ENCODE data around the gene ORAI2.

ORAI2 gene

DNA sequence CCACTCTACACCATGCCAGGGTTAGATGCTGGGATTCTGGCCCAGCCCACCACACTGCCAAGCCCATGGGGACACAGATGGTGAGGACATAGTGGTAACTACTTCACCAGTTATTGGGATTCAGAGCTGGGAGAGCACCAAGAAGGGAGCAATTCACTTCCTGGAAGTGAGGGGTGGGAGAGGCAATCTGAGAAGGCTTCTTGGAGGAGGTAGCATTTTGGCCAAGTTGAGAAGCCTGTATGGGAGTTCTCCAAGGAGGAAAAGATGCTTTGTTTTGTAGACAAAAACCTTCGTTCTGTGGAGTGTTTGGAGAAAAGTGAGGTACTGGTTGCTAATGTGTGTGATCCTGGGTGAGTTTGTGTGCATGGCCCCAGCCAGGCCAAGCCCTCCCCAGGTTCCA, 41.0 kb upstream of the ORAI2 start:
- H3K36me3 ChIP-seq (ENCODE audit: low read depth): peaks cover 28% of the 10 kb centered on the region
- no peaks in the 10 kb centered on the region for H3K27me3 ChIP-seq (ENCODE audit: insufficient read depth, poor library complexity, severe bottlenecking)
- DNase-seq (ENCODE audit: low spot score) (no peak), ATAC-seq (ENCODE audit: low read depth) (no peak)
- no peaks in the 10 kb centered on the region for H3K9me3 ChIP-seq (ENCODE audit: severe bottlenecking)
- no peak overlapping the region for H3K27ac ChIP-seq (ENCODE audit: poor library complexity, severe bottlenecking)
- no peaks in the 10 kb centered on the region for H3K4me1 ChIP-seq (ENCODE audit: insufficient read depth, poor library complexity, severe bottlenecking)
- no peak overlapping the region for H3K4me3 ChIP-seq (ENCODE audit: severe bottlenecking)
- TF ChIP-seq, protein P1, sequence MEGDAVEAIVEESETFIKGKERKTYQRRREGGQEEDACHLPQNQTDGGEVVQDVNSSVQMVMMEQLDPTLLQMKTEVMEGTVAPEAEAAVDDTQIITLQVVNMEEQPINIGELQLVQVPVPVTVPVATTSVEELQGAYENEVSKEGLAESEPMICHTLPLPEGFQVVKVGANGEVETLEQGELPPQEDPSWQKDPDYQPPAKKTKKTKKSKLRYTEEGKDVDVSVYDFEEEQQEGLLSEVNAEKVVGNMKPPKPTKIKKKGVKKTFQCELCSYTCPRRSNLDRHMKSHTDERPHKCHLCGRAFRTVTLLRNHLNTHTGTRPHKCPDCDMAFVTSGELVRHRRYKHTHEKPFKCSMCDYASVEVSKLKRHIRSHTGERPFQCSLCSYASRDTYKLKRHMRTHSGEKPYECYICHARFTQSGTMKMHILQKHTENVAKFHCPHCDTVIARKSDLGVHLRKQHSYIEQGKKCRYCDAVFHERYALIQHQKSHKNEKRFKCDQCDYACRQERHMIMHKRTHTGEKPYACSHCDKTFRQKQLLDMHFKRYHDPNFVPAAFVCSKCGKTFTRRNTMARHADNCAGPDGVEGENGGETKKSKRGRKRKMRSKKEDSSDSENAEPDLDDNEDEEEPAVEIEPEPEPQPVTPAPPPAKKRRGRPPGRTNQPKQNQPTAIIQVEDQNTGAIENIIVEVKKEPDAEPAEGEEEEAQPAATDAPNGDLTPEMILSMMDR (IDR thresholded peaks at IDR 0.05; ENCODE audit: poor library complexity, severe bottlenecking): no peak

DNA sequence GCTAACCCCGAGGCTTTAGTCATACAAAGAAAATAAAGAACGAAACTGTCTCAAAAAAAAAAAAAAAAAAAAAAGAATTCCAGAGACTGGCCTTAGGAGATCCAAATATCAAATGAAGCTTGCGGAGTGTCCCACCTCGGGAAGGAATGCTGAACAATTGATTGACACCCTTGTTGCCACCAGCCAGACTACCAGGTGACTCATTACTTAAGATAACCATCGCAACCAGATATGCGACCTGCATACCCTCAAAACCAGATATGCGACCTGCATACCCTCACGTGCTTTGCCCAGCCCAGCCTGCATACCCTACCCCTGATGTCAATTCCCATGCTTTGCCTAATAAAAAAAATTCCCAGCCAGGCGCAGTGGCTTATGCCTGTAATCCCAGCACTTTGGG, 39.9 kb upstream of the ORAI2 start:
- TF ChIP-seq, protein P1 (IDR thresholded peaks at IDR 0.05; ENCODE audit: poor library complexity, severe bottlenecking): no peak
- ATAC-seq (ENCODE audit: low read depth) (no peak), DNase-seq (ENCODE audit: low spot score) (no peak)
- Histone ChIP-seq H3K4me1 (ENCODE audit: insufficient read depth, poor library complexity, severe bottlenecking) (no peaks in the 10 kb centered on the region), H3K27ac (ENCODE audit: poor library complexity, severe bottlenecking) (no peak overlapping the region), H3K27me3 (ENCODE audit: insufficient read depth, poor library complexity, severe bottlenecking) (no peaks in the 10 kb centered on the region), H3K4me3 (ENCODE audit: severe bottlenecking) (no peak overlapping the region), H3K9me3 (ENCODE audit: severe bottlenecking) (no peaks in the 10 kb centered on the region), H3K36me3 (ENCODE audit: low read depth) (peaks cover 30% of the 10 kb centered on the region)

DNA sequence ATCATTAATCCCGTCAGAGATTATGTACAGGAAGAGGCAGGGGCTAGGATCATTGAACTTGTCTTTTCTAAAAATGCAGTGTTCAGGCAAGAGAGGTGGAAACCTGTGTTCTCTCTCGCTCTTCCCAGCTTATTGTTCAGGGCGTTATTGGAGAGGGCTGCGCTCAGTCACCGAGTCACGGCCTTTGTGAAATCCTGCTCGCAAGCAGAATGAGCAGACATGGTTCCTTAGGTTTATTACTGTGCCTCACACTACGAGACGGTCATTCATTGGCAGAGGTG, 37.8 kb upstream of the ORAI2 start:
- Histone ChIP-seq H3K27me3 (ENCODE audit: insufficient read depth, poor library complexity, severe bottlenecking) (no peaks in the 10 kb centered on the region), H3K4me3 (ENCODE audit: severe bottlenecking) (peak overlapping the region; percentile 76), H3K9me3 (ENCODE audit: severe bottlenecking) (no peaks in the 10 kb centered on the region), H3K27ac (ENCODE audit: poor library complexity, severe bottlenecking) (peak overlapping the region; percentile 42), H3K36me3 (ENCODE audit: low read depth) (peaks cover 49% of the 10 kb centered on the region), H3K4me1 (ENCODE audit: insufficient read depth, poor library complexity, severe bottlenecking) (no peaks in the 10 kb centered on the region)
- DNase-seq (ENCODE audit: low spot score) (no peak), ATAC-seq (ENCODE audit: low read depth) (no peak)
- TF ChIP-seq, protein P1 (IDR thresholded peaks at IDR 0.05; ENCODE audit: poor library complexity, severe bottlenecking): no peak

- Histone ChIP-seq H3K27me3 (ENCODE audit: insufficient read depth, poor library complexity, severe bottlenecking) (no peaks in the 10 kb centered on the region), H3K9me3 (ENCODE audit: severe bottlenecking) (no peaks in the 10 kb centered on the region), H3K4me3 (ENCODE audit: severe bottlenecking) (peak within 1 kb of the TSS; percentile 76), H3K36me3 (ENCODE audit: low read depth) (peaks cover 52% of the 10 kb centered on the region), H3K27ac (ENCODE audit: poor library complexity, severe bottlenecking) (peak within 1 kb of the TSS; percentile 42), H3K4me1 (ENCODE audit: insufficient read depth, poor library complexity, severe bottlenecking) (no peaks in the 10 kb centered on the region)
- ATAC-seq (ENCODE audit: low read depth): peak; percentile 90
- peak; percentile 84 for DNase-seq (ENCODE audit: low spot score)
- TF ChIP-seq, protein P1 (IDR thresholded peaks at IDR 0.05; ENCODE audit: poor library complexity, severe bottlenecking): no peak
Measured at GRCh38 chr7:102395873-102396709, 37.3 kb upstream of the ORAI2 start, which contains the start of gene PRKRIP1. TSS of gene PRKRIP1 (plus strand) at chr7:102396363. CDS start at chr7:102396412, 49 bp downstream.

DNA sequence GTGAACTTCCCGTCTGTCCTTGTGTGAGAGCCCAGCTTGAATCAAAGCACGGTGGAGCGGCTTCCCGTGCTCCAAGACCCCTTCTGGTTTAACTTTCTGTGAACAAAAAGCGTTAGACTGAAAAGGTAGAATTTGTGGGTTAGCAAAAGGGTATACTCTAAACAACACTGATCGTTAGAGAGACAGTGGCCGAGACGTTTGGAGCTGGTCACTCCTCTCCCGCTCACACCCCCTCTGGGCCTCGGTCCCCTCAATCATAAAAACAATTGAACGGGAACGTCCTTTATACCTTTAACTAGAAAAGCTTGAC, 36.7 kb upstream of the ORAI2 start:
- Histone ChIP-seq H3K27me3 (ENCODE audit: insufficient read depth, poor library complexity, severe bottlenecking) (no peaks in the 10 kb centered on the region), H3K4me1 (ENCODE audit: insufficient read depth, poor library complexity, severe bottlenecking) (no peaks in the 10 kb centered on the region), H3K27ac (ENCODE audit: poor library complexity, severe bottlenecking) (peak overlapping the region; percentile 42), H3K9me3 (ENCODE audit: severe bottlenecking) (no peaks in the 10 kb centered on the region), H3K36me3 (ENCODE audit: low read depth) (peaks cover 54% of the 10 kb centered on the region), H3K4me3 (ENCODE audit: severe bottlenecking) (peak overlapping the region; percentile 76)
- TF ChIP-seq, protein P1 (IDR thresholded peaks at IDR 0.05; ENCODE audit: poor library complexity, severe bottlenecking): no peak
- DNase-seq (ENCODE audit: low spot score) (no peak), ATAC-seq (ENCODE audit: low read depth) (peak; percentile 2; the same call in 1 of the 3 replicates)
